Panc1 (cell line): Measurements from ENCODE around the gene TPRG1L. TPM values are rescaled to one million over a fixed set of nuclear protein-coding genes. Genes with fewer than 3 reads are reported as not detected.

ENCODE experiments used
- ATAC-seq: fragments of 200-7000 bp; cut with Tn5 transposase; 2 replicates; pipeline ENCODE4 v1.9.1; 2020; ENCODE audit warnings: mild to moderate bottlenecking, moderate library complexity
- BruUV-seq: library from RNA; stranded (reverse); fragments of 400-500 nt; replicated peaks from 2 replicates; lab custom pipeline; 2021; lab: Mats Ljungman, UMichigan
- CTCF ChIA-PET: fragments of 300-600 bp; sonication (Branson Sonifier 250); formaldehyde crosslinking; loops from one replicate; lab custom pipeline; 2022; ENCODE audit warnings: antibody characterized with exemption; lab: Charles Lee
- POLR2A ChIA-PET: fragments of 300-600 bp; sonication (Branson Sonifier 250); formaldehyde crosslinking; loops from one replicate; lab custom pipeline; 2022; ENCODE audit warnings: antibody characterized with exemption; lab: Charles Lee
- DNase-seq: peaks from one replicate; pipeline ENCODE4 v3.0.0-alpha.2; 2010; ENCODE audit warnings: low read depth, low spot score
- H3K27ac ChIP-seq: 2 replicates; pipeline ENCODE4 v1.5.1; 2011; ENCODE audit warnings: mild to moderate bottlenecking, low read length, inconsistent platforms
- H3K27me3 ChIP-seq: fragments of 200-500 bp; sonication (Bioruptor generic); 2 replicates; pipeline ENCODE4 v1.6.0; 2014; ENCODE audit warnings: low read length, inconsistent platforms; ENCODE audit not compliant: control insufficient read depth, insufficient read depth
- H3K36me3 ChIP-seq: fragments of 200-500 bp; sonication (Bioruptor generic); 2 replicates; pipeline ENCODE4 v1.5.1; 2014; ENCODE audit warnings: inconsistent platforms, mild to moderate bottlenecking, low read length, moderate library complexity; ENCODE audit not compliant: control insufficient read depth, insufficient read depth
- H3K4me1 ChIP-seq: 2 replicates; pipeline ENCODE4 v1.5.1; 2011; ENCODE audit warnings: inconsistent platforms, mild to moderate bottlenecking, low read length, moderate library complexity; ENCODE audit not compliant: control insufficient read depth, insufficient read depth
- H3K4me3 ChIP-seq, 2 experiments: 2 replicates each; pipeline ENCODE4 v1.5.1; 2011 to 2012; ENCODE audit warnings: low read depth in 2 of 2, low read length in 2 of 2, mild to moderate bottlenecking in 2 of 2, inconsistent platforms in 1 of 2, moderate library complexity in 1 of 2
- H3K9me3 ChIP-seq: fragments of 200-500 bp; sonication (Bioruptor generic); 2 replicates; pipeline ENCODE4 v1.5.1; 2014; ENCODE audit warnings: low read depth, mild to moderate bottlenecking, inconsistent platforms, low read length, moderate library complexity; ENCODE audit not compliant: control insufficient read depth, insufficient read depth
- CTCF ChIP-seq: fragments of 450-650 bp; IDR thresholded peaks from 2 replicates; pipeline ENCODE4 v1.5.1; 2017; ENCODE audit warnings: mild to moderate bottlenecking
- POLR2AphosphoS5 ChIP-seq: IDR thresholded peaks from 2 replicates; pipeline ENCODE4 v1.6.1; 2012; ENCODE audit warnings: mild to moderate bottlenecking, low read depth, low read length, moderate library complexity
- REST ChIP-seq, 2 experiments: IDR thresholded peaks; 2 replicates each; pipeline ENCODE4 v1.6.1; 2011 to 2012; ENCODE audit warnings: low read depth in 2 of 2, control low read depth in 1 of 2, low read length in 1 of 2, mild to moderate bottlenecking in 1 of 2, moderate library complexity in 1 of 2; ENCODE audit not compliant: insufficient read depth in 1 of 2
- SIN3A ChIP-seq: IDR thresholded peaks from 2 replicates; pipeline ENCODE4 v1.6.1; 2012; ENCODE audit warnings: low read depth, mild to moderate bottlenecking, low read length, moderate library complexity, borderline replicate concordance; ENCODE audit not compliant: insufficient read depth
- TCF7L2 ChIP-seq: IDR thresholded peaks from 2 replicates; pipeline ENCODE4 v1.6.1; 2011; ENCODE audit warnings: mild to moderate bottlenecking, low read depth, low read length, inconsistent platforms
- in situ Hi-C: cut with HindIII; loops from 2 replicates; pipeline ENCODE4 v1.10.0; 2016; ENCODE audit warnings: low sequenced_read_pairs, low pct_unique_long_range_greater_than_20kb
- intact Hi-C: fragments of 100-400 bp; cut with micrococcal nuclease; formaldehyde crosslinking; loops from one replicate; pipeline ENCODE4 v1.10.0; 2022; ENCODE audit not compliant: unreplicated experiment
- total RNA-seq: library from RNA; stranded (reverse); gene quantifications from one replicate; pipeline ENCODE4 v1.2.1, GENCODE V29; 2021; ENCODE audit not compliant: unreplicated experiment

Gene TPRG1L
- total RNA-seq, 1 experiment from 2014 or later = 57.5 TPM

GRCh38 chr1:3673381-3674099, 48.7 kb downstream of the TPRG1L start:
- ATAC-seq (no peak), DNase-seq (no peak)
- no peak overlapping the region for H3K27ac ChIP-seq
- ChIA-PET CTCF (no interaction called here), POLR2A (no interaction called here)
- intact Hi-C loops (no loop called here), in situ Hi-C loops (no loop called here)
- no peak overlapping the region for H3K4me3 ChIP-seq
- H3K36me3 ChIP-seq = no peaks in the 10 kb centered on the region
- H3K4me1 ChIP-seq = peaks cover 29% of the 10 kb centered on the region
- no peaks in the 10 kb centered on the region for H3K9me3 ChIP-seq
- no TSS peak for BruUV-seq
- TF ChIP-seq CTCF = no peak
- no peak for TF ChIP-seq REST (IDR thresholded peaks at IDR 0.05; ENCODE audit: insufficient read depth in 1 of 2, low read depth in 2 of 2, low read length in 1 of 2)
- TF ChIP-seq SIN3A = no peak
- TF ChIP-seq TCF7L2 = no peak
- no peak for TF ChIP-seq POLR2AphosphoS5
- H3K27me3 ChIP-seq = no peaks in the 10 kb centered on the region

- H3K27ac ChIP-seq = no peak overlapping the region
- TF ChIP-seq REST (IDR thresholded peaks at IDR 0.05; ENCODE audit: insufficient read depth in 1 of 2, low read depth in 2 of 2, low read length in 1 of 2) (no peak), SIN3A (no peak), TCF7L2 (no peak), POLR2AphosphoS5 (no peak), CTCF (no peak)
- BruUV-seq = no TSS peak
- intact Hi-C loops = no loop called here
- H3K4me1 ChIP-seq = peaks cover 21% of the 10 kb centered on the region
- H3K4me3 ChIP-seq = no peak overlapping the region
- no peak for ATAC-seq
- no peaks in the 10 kb centered on the region for H3K36me3 ChIP-seq
- H3K27me3 ChIP-seq = no peaks in the 10 kb centered on the region
- DNase-seq = no peak
- POLR2A ChIA-PET = no interaction called here
- in situ Hi-C loops = no loop called here
- H3K9me3 ChIP-seq = no peaks in the 10 kb centered on the region
- CTCF ChIA-PET = no interaction called here
These were observed 49.6 kb downstream of the TPRG1L start for GRCh38 chr1:3674100-3675094.
